HG03378 (cell line): ENCODE results near the gene CPSF4.

ENCODE experiments used
- ATAC-seq: cut with Tn5 transposase; IDR thresholded peaks from one replicate; pipeline ENCODE4 v1.9.1; 2021; ENCODE audit warnings: mild to moderate bottlenecking, moderate library complexity; ENCODE audit not compliant: unreplicated experiment

The CPSF4 gene

DNA sequence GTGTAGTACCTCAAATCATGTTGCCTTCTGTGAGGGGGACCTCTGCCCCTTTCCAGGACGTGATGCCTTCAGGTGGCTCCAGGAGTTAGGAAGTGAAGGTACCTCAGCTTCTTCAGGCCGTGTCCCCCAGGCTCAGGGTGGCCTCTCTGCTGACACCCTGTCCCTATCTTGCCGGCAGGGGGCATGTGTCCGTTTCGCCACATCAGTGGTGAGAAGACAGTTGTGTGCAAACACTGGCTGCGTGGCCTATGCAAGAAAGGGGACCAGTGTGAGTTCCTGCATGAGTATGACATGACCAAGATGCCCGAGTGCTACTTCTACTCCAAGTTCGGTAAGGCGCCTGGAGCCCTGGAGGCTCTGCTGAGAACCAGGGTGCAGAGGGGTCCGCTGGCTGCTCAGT lies 9.2 kb downstream of the CPSF4 start:
- ATAC-seq: no peak

GRCh38 chr7:99448855-99449254 lies 10.1 kb downstream of the CPSF4 start:
- no peak for ATAC-seq

GRCh38 chr7:99449326-99449725 lies 10.6 kb downstream of the CPSF4 start:
- no peak for ATAC-seq

GRCh38 chr7:99451936-99452335 lies 13.2 kb downstream of the CPSF4 start:
- no peak for ATAC-seq

- no peak for ATAC-seq
These were observed 13.8 kb downstream of the CPSF4 start for GRCh38 chr7:99452541-99452940.

DNA sequence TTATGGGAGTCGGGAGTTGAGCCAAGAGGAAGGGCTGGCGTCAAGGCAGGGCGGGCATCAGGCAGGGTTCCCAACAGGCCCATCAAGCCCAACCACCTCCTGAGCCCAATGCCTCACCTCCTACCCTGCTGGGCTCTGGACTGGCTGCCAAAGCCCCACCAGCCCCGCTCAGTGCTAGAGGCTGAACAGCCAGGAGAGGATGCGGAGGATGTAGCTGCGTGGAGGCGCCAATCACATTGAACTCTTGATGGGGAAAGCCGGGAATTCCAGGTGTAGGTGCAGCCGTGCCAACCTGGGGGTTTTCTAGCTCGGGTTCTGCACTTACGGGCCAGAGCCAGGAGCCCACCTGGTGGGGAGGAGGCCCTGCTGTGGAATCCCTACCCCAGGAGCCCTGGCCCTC lies 14.4 kb downstream of the CPSF4 start:
- no peak for ATAC-seq

DNA sequence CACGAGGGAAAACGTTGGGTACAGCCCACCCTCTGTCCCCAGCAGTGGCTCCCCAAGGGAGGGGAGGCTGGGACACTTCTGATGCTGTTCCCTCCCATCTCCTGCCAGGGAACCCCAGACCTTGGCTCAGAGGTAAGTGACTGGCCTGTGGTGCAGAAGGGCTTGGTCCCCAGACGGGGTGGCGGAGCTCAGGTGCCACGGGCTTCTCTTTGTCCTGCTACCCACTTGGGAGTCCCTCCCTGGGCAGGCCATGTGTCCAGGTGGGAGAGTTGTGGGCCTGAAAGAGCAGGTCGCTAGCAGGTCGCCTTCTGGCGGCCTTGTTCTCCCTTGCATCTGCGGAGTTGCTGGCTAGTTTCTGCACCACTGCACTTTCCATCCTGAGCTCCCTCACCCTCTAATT lies 17.1 kb downstream of the CPSF4 start:
- no peak for ATAC-seq

- no peak for ATAC-seq
These were observed 17.5 kb downstream of the CPSF4 start for GRCh38 chr7:99456288-99456687.

DNA sequence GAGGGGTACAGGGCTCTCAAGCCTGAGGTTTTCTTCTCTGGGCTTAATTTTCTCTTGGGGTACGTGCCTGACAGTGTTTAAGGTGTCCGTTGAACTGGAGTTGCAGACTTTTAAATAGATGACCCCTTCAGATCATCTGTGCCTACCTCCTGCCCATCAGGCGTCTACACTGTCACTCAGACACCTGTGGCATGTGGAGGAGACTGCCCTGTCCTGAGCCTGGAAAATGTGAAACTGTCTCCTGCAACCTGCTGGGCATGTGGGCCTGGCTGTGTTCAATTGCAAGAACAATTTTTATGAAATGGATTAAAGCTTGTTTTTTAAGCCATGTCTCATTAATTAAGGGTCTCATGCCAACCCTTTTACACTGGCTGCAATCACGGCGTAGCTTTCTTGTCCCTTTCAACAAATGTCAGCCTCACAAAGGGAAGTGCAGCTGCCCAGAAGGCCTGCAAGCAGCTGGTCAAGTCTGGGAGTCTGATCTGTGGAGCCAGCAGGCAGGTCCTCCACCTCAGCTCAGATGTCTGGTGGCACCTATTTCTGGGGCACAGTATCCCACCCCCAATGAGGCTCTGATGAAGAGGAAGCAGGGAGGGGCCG lies 18.4 kb downstream of the CPSF4 start:
- no peak for ATAC-seq

DNA sequence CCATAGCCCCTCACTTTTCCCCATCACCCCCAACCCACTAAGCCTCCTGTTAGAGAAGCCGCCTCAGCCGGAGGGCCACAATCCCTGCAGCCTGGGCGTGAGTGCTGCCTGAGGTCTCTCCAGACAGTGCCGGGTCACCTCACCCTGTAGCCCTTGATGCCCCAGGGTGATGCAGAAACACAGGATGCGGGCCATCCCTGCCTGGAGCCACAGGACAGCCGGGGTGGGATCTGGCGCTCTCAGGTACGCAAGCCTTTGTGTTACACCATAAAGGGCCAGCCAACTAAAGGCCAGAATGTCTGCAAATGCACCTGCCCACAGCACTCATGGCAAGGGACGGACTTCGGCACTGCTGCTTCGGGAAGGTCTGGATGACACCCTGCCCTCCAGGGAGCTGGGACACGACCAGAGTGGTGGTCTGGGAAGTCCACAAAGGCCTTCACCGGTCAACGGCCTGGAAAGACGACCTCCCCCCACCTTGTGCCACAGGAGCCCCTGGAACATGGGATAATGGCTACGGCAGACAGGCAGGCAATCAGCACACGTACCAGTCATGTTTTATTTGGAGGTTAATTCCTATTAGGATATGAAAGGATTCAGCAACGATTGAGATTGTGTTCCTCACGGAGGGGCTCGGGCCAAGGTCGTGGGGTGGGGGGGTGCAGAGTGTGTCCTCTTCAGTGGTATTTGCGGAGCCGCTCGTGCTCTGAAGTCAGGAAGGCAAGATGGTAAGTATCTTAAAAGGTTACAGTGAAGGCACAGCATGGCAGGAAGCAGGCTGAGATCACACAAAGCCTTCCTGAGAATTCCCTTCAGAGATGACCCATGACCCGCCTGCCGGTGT lies 19.1 kb downstream of the CPSF4 start:
- ATAC-seq: no peak

- no peak for ATAC-seq
These were observed 20.3 kb downstream of the CPSF4 start for GRCh38 chr7:99459087-99459486.

DNA sequence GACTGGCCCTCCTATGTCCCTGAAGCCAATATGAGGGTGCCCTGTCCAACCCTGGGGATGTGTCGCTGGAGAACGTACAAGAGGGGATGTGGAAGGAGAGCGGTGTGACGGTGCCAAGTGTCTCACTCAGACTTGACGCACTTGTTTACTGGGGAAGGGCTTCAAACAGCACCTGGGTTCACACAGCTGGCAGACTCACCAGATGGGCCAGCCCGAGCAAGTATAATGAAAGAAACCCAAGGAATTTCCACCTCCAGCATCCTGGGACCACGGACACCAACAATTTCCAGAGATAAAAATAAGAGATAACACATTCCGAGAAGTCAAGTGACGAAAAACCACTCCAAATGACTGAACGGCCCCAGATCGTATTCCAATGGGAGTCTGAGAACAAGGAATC lies 21.9 kb downstream of the CPSF4 start:
- ATAC-seq: no peak

DNA sequence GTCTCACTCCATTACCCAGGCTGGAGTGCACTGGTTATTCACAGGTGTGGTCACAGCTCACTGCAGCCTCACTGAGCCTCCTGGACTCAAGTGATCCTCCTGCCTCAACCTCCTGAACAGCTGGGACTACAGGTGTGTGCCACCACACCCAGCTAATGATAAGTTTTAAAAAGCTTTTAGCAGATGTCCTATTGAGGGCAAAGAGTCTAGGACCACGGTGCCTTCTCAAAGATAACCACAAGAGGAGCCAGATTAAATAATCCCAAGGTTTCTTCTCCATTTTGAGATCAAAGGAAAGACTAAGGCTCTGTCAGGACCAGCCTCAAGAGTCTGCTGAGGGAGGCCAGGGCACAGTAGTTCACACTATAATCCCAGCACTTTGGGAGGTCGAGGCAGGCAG lies 22.5 kb downstream of the CPSF4 start:
- ATAC-seq: no peak

DNA sequence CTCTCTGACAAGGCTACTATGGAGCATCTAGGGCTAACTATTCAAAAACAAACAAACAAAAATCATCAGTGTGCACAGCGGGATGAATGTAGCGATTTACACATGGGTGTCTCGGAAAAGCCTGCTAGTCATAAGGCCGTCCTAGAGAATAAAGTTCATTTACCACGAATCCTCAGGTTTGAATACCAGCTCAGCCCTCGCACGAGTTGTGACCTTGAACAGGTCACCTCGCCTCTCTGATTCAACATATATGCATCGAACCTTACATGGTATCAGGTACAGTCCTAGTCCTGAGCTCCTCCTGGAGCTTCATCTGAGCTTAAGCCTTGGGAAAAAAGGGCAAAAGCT lies 26.7 kb downstream of the CPSF4 start:
- ATAC-seq: no peak

- ATAC-seq: no peak
These were observed 29.7 kb downstream of the CPSF4 start for GRCh38 chr7:99468336-99468918.

DNA sequence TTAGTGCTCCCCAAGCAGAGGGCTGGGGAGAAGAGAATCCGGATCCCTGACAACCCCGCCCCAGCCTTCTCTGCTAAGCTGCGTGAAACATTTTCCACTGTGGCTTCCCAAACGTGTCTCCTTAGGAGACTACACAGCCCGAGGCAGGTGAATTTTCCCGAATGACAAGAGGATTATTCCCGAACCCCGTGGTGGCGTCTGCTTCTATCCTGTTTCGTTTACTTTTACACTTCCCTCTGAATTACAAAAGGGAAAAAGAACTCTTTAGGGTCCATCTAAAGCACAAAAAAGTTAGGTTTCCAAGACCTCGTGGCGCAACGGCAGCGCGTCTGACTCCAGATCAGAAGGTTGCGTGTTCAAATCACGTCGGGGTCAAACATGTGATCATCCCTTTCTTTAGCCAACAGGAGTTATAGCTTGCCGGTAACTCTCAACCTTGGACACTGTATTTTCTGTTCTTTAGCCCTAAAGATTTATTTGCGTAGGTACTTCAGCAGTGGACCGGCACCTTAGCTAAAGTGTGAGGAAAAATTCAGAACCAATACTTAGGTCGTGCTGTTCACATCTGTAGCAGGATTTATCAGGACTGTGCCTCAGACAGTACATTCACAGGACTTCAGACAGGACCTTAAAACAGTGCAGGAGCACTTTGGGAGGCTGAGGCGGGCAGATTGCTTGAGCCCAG lies 30.8 kb downstream of the CPSF4 start:
- no peak for ATAC-seq

GRCh38 chr7:99472561-99473314 lies 34.0 kb downstream of the CPSF4 start, which contains the start of gene ZNF789:
Gene ZNF789 (plus strand): TSS chr7:99472890. CDS start chr7:99476457, 3,567 bp downstream.
- peak; percentile 65 for ATAC-seq

DNA sequence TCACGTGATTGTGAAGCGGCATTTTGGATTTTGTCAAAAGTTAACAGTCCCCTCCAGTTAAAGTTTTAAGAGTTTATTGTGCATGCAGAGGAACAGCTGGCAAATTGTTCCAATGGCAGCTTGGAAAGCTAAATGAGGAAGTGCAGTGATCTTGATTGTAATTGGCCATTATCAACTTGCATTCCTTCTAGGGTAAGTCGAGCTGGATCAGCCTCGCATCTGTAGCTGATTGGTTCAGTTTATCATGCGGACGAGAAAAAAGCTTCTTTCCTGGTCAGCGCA lies 34.5 kb downstream of the CPSF4 start:
- ATAC-seq: no peak

DNA sequence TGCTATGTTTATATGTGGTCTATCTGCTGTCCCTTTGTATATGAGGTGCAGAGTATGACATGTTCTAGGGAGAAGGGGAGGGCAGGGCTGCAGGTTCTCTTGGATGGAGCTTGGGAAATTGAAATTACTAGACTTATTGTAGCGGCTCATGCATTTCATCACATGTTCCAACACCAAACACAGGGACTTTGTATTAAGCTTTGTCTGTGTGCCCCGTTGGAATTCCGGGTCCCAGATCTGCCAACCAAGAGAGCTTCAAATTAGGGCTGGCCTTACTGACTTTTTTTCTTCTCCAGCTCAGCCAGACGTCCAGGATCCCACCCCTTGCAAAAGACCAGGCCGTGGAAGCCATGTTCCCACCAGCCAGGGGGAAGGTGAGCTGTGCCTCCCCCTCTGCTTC lies 37.4 kb downstream of the CPSF4 start:
- ATAC-seq: no peak

DNA sequence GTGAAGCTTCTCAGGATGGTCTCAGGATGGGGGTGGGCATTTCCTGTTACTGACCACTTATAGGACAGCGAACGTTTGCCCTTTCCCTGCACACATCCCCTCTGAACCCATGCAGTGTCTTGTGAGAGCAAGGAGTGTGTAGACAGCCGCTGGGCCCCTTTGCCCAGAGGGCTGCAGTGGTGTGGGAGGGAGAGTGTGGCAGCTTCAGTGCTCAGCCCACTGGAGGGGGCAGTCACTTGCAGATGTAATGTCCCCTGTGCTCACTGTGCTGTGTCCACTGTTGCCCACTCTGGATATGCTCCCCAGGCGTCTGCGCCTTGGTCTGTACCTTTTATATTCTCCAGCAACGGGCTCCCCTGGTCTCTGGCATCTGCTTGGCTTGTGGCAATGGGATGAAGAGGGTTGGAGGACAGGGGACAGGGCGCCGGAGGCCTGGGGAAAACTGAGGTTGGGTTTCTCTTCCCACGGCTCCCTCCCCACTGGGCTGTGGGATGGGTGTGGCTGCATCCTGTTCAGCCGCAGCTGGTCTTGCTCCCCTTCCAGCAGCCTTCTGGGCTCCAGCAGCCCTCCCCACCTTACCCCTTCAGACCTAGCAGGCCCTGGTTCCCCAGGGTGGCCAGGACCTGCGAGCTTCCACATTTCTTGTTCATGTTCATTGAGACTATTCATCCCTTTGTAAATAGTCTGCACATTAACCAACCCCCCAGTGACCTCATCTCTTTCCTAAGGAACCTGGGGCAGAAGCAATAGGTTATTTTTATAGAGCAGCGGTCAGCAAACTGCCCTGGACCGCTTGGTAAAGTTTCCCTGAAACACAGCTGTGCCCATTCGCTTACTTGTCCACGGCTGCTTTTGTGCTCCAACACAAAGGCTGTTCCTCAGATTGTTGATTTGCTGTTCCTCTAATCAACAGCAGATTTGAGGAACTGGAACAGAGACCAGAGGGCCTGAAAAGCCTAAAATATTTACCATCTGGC lies 40.0 kb downstream of the CPSF4 start:
- no peak for ATAC-seq
